ENCODE data around the gene XRCC3.

XRCC3 gene

DNA sequence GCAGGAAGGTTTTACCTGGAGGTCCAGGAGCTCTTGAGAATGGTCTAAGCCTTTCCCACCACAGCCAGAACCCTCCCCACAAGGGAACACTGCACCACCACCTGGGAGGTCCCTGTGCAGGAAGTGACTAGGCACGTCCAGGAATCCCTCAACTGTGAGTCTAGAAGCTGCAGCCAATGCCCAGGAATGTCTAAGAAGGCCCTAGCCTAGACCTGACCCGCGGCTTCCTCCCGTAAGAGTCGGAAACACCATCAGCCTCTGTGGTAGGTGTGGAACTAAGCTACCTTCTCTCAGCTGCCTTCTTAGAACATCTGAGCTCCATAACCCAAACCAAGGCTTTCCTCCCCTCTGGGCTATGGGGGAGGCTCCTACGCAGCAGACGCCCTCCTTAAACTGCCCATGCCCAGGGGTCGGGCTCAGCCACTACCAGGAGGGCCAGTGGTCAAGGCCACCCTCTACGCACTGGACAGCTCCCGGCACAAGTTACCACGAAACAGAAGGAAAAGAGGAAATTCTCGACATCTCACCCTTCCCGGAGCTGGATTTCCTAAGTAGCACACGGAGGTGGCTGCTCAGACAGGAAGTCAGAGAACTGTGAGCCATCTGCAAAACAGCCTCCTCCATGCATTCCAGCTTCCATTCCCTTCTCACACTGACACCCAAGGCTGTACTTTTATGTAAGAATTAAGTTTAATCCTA, 25.9 kb upstream of the XRCC3 start:
- Mint-ChIP-seq H3K9me3 (no peaks in the 10 kb centered on the region), H3K27me3 (ENCODE audit: low read depth, poor library complexity) (peaks cover 11% of the 10 kb centered on the region), H3K4me3 (no peak overlapping the region), H3K4me1 (peaks cover 14% of the 10 kb centered on the region), H3K36me3 (ENCODE audit: low read depth) (peaks cover 36% of the 10 kb centered on the region), H3K27ac (peak overlapping the region; percentile 51)
- DNase-seq, result no peak
- TF ChIP-seq, protein P1, sequence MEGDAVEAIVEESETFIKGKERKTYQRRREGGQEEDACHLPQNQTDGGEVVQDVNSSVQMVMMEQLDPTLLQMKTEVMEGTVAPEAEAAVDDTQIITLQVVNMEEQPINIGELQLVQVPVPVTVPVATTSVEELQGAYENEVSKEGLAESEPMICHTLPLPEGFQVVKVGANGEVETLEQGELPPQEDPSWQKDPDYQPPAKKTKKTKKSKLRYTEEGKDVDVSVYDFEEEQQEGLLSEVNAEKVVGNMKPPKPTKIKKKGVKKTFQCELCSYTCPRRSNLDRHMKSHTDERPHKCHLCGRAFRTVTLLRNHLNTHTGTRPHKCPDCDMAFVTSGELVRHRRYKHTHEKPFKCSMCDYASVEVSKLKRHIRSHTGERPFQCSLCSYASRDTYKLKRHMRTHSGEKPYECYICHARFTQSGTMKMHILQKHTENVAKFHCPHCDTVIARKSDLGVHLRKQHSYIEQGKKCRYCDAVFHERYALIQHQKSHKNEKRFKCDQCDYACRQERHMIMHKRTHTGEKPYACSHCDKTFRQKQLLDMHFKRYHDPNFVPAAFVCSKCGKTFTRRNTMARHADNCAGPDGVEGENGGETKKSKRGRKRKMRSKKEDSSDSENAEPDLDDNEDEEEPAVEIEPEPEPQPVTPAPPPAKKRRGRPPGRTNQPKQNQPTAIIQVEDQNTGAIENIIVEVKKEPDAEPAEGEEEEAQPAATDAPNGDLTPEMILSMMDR (IDR thresholded peaks at IDR 0.05), result no peak

DNA sequence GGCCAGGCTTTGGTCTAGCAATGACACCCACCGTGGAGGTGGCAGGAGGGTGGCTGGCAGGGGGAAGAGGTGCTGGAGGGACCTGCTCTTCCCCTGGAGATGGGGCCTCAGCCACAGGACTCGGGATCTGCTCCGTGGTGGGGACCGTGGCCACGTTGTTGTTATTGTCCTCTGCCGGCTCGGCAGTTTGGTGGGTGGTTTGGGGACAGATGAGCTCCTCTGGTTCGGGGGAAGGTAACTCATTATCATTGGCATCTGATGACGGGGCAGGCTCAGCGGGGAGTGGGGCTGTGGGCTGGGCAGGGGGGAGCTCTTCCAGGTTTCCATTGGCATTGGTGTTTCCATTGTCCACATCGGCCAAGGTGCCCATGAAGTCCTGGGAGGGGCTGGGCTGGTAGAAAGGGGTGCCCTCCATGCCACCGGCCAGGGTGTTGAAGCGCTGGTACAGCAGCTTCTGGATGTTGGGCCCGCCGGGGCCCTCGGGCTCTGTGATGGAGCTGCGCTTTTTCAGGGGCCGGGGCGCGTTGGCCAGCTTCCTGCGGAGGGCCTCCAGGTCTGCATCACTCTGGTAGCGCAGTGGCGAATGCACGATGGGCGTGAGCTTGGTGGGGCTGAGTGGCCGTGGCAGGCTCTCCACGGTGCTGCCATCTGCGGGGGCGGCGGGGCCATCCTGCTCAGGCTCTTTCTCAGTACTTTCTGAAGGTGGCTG, 24.7 kb upstream of the XRCC3 start:
- TF ChIP-seq, protein P1 (IDR thresholded peaks at IDR 0.05), result no peak
- peak overlapping the region; percentile 72 for H3K27ac Mint-ChIP-seq
- H3K9me3 Mint-ChIP-seq, result no peaks in the 10 kb centered on the region
- no peak overlapping the region for H3K4me3 Mint-ChIP-seq
- DNase-seq, result no peak
- peaks cover 36% of the 10 kb centered on the region for H3K36me3 Mint-ChIP-seq (ENCODE audit: low read depth)
- H3K4me1 Mint-ChIP-seq, result peaks cover 14% of the 10 kb centered on the region
- H3K27me3 Mint-ChIP-seq (ENCODE audit: low read depth, poor library complexity), result peaks cover 8% of the 10 kb centered on the region

DNA sequence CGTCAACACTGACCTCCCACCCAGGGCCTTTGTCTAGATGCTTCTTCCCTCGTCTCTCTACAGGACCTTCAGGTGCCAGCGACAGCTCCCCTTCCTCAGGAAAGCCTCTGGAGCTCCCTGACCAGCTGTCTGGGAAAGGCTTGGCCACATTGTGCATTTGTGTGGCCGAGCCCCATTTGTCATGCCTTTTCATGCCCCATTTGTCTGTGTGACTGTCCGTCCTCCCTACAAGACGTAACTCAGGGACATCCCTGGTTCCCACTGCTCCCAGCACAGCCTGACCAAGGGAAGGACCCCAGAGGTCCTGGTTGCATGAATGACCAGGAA, 24.2 kb upstream of the XRCC3 start:
- DNase-seq, result no peak
- TF ChIP-seq, protein P1 (IDR thresholded peaks at IDR 0.05), result no peak
- H3K27ac Mint-ChIP-seq, result no peak overlapping the region
- H3K9me3 Mint-ChIP-seq, result no peaks in the 10 kb centered on the region
- H3K4me3 Mint-ChIP-seq, result no peak overlapping the region
- peaks cover 36% of the 10 kb centered on the region for H3K36me3 Mint-ChIP-seq (ENCODE audit: low read depth)
- peaks cover 14% of the 10 kb centered on the region for H3K4me1 Mint-ChIP-seq
- H3K27me3 Mint-ChIP-seq (ENCODE audit: low read depth, poor library complexity), result peaks cover 8% of the 10 kb centered on the region

DNA sequence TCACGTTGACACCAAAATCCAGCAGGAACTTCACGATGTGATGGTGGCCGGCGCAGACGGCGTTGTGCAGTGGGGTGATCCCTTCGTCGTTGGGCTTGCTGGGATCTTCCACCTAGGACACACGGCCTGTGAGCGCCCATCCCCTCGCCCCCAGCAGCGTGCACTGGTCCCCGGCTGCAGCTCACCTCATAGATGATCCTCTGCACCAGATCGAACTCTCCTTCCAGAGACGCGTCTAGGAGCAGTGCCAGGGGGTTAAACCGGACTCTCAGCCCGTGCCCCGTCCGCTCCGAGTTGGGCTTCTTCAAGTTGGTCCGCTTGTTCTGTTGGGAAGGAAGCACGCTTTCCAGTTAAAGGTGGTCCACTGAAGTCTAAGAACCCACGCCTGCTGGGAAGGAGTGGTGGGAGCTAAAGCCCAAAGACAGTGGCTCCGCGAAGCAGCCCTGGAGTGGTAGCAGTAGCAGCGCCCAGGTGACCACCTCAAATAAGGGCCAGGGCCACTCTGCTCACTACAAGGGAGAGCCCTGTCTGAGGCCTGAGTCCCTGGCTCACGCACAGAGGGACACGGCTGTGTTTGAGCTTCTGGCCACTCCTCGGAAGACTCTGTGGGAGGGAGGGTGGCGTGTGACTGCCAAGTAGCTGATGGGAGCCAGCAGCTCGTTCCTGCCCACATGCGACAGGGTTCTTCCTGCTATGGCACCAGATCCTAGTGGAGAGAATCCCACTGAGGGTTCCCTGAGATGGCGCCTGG, 23.6 kb upstream of the XRCC3 start:
- H3K9me3 Mint-ChIP-seq, result no peaks in the 10 kb centered on the region
- H3K4me1 Mint-ChIP-seq, result peaks cover 14% of the 10 kb centered on the region
- peaks cover 36% of the 10 kb centered on the region for H3K36me3 Mint-ChIP-seq (ENCODE audit: low read depth)
- H3K27ac Mint-ChIP-seq, result no peak overlapping the region
- DNase-seq, result no peak
- no peak overlapping the region for H3K4me3 Mint-ChIP-seq
- peaks cover 4% of the 10 kb centered on the region for H3K27me3 Mint-ChIP-seq (ENCODE audit: low read depth, poor library complexity)
- TF ChIP-seq, protein P1 (IDR thresholded peaks at IDR 0.05), result no peak

DNA sequence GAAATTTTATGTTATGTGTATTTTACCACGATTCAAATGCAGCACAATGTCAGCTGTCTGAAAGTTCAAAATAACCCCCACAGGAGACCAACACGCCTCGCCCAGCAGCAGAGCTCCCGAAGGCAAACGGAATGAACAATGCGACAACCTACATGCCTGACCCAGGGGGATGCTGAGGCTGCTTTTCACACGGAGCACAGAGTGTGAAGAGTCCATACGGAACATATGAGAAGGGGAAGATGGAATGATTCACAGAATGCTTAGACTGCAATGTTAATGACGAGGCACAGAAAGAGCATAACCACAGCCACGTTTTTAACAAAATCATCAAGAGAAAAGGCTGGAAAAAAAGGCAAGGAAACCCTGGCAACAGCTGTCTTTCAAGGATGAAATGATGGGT, 22.9 kb upstream of the XRCC3 start:
- DNase-seq, result no peak
- TF ChIP-seq, protein P1 (IDR thresholded peaks at IDR 0.05), result no peak
- peaks cover 42% of the 10 kb centered on the region for H3K36me3 Mint-ChIP-seq (ENCODE audit: low read depth)
- peaks cover 3% of the 10 kb centered on the region for H3K27me3 Mint-ChIP-seq (ENCODE audit: low read depth, poor library complexity)
- H3K9me3 Mint-ChIP-seq, result no peaks in the 10 kb centered on the region
- peaks cover 14% of the 10 kb centered on the region for H3K4me1 Mint-ChIP-seq
- H3K27ac Mint-ChIP-seq, result no peak overlapping the region
- no peak overlapping the region for H3K4me3 Mint-ChIP-seq

Measured in nephron progenitor cell (in vitro differentiated cells).